Measurements from ENCODE around the gene FANCE.
"Not testable (repeated sequence)": the region's sequence is repeated elsewhere in the genome, so short reads cannot be mapped to it uniquely, and the experiment has no call there.

Gene FANCE

GRCh38 chr6:35452183-35453090 is at the start of gene FANCE:
FANCE (plus strand) TSS chr6:35452338; CDS start chr6:35452546, 208 bp downstream.
- FAIRE-seq, result no peak

GRCh38 chr6:35402856-35403191 is 49.3 kb upstream of the FANCE start:
- FAIRE-seq, result no peak

GRCh38 chr6:35403544-35404442 is 48.3 kb upstream of the FANCE start:
- no peak for FAIRE-seq

- no peak for FAIRE-seq
Observed at GRCh38 chr6:35406711-35407485, 45.2 kb upstream of the FANCE start.

- no peak for FAIRE-seq
Observed at GRCh38 chr6:35409245-35409644, 42.9 kb upstream of the FANCE start.

- no peak for FAIRE-seq
Observed at GRCh38 chr6:35410131-35410530, 42.0 kb upstream of the FANCE start.

- FAIRE-seq, result no peak
Observed at GRCh38 chr6:35411066-35411465, 41.1 kb upstream of the FANCE start.

GRCh38 chr6:35412102-35412501 is 40.0 kb upstream of the FANCE start:
- FAIRE-seq, result no peak

DNA sequence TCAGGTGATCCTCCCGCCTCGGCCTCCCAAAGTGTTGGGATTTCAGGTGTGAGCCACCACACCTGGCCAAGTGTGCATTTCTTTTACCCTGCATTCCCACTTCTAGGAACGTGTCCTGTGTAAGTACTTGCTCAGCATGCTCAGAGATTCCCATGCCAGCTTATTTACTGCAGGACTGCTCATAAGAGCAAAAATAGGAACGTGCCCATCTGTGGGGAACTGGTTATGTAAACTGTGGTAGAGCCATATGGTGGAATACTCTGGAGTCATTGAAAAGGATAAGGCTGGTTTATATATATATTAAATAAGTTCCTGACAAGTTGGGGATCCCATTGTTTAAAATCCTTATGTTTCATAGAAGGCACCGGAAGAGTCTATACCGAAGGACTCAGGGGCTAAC is 38.2 kb upstream of the FANCE start:
- FAIRE-seq, result no peak

- FAIRE-seq, result no peak
Observed at GRCh38 chr6:35415065-35415891, 36.9 kb upstream of the FANCE start.

- FAIRE-seq, result no peak
Observed at GRCh38 chr6:35417979-35418661, 34.0 kb upstream of the FANCE start.

DNA sequence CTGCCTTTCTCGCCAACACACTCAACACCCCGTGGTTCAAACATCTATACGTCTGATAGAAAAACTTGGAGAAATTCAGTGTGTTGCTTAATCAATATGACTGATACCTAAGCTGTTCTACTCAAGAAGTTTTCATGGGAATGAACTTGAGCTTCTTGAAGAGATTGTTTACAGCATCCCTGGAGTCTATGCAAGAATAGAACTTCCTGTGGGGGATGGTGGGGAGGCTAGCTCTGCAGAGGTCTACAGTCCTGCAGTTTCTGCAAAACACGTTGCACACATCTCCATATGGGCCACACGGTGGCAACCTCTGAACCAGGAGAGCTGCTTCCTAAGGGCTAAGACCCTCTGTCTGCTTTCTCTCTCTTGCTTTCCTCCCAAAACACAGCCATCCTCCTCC is 32.7 kb upstream of the FANCE start:
- no peak for FAIRE-seq

DNA sequence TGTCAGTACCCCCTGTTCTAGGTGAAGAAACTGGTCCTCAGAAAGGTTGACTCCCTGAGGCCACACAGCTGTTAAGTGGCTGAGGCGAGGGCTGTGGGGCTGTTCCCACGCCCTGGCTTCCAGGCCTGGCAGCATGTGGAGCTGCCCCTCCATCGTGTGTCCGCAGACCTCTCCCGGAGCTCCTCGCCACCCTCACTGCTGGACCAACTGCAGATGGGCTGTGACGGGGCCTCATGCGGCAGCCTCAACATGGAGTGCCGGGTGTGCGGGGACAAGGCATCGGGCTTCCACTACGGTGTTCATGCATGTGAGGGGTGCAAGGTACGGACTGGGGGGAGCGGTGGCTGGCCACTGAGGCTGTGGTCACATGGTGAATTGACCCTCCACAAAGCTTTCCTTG is 32.2 kb upstream of the FANCE start:
- no peak for FAIRE-seq

DNA sequence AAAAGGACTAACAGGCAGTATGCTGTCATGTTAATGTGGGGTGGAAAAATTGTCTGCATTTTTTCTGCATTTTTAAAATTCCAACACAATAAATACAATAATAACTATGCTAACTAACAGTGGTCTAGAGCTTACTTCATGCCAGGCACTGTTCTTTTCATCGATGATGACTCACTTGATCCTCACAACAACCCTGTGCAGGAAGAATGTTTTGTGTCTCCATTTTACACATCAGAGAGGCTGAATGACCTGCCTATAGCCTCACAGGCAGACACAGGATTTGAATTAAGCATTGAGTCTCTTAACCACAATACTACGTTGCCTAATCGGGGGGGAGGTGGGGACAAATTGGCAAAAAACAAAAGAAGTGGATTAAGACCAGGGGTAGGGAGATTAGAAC is 26.9 kb upstream of the FANCE start:
- no peak for FAIRE-seq

DNA sequence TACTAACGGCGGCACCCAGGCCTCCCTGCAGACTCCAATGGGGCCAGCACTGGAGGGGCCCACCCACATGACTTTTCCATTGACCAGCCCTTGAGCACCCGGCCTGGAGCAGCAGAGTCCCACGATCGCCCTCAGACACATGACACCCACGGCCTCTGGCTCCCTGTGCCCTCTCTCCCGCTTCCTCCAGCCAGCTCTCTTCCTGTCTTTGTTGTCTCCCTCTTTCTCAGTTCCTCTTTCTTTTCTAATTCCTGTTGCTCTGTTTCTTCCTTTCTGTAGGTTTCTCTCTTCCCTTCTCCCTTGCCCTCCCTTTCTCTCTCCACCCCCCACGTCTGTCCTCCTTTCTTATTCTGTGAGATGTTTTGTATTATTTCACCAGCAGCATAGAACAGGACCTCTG is 26.1 kb upstream of the FANCE start:
- no peak for FAIRE-seq

DNA sequence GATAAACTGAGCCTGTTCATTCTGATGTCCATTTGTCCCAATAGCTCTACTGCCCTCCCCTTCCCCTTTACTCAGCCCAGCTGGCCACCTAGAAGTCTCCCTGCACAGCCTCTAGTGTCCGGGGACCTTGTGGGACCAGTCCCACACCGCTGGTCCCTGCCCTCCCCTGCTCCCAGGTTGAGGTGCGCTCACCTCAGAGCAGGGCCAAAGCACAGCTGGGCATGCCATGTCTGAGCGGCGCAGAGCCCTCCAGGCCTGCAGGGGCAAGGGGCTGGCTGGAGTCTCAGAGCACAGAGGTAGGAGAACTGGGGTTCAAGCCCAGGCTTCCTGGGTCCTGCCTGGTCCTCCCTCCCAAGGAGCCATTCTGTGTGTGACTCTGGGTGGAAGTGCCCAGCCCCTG is 24.7 kb upstream of the FANCE start:
- FAIRE-seq, result no peak

GRCh38 chr6:35427851-35428321 is 24.3 kb upstream of the FANCE start:
- no peak for FAIRE-seq

DNA sequence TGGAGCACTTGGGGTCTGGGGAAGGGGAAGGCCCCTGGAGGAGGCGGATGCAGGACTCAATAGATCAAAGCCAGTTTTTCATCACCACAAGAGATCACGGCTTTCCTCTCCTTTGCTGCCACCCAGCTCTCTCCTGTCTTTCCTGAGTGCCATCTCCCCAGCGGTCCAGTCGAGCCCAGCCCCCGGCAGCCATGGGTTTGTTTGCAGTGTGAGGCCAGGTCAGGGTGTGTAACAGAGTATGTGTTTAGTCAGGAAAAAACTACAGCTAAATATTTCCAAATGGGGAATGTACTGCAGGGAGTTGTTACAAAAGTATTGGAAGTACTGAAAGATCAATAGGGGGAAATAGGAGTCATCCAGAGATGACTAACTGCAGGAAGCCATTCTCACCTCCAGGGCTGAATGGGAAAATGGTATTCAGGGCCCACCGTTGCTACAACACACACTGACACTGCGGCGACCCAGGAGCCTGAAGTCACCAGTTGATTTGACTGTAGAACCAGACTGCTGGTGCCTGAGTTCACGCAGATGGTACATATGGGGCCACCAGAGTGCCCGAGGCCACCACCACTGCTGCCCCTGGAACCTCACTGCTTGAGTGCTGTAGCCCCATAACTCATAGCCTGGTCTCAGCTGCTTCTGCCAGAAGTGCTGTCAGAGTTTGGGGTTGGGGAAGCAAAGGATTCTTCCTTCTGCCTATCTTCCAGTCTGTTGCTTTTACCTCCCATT is 23.6 kb upstream of the FANCE start:
- FAIRE-seq, result no peak

GRCh38 chr6:35429463-35429862 is 22.7 kb upstream of the FANCE start:
- no peak for FAIRE-seq

- FAIRE-seq, result no peak
Observed at GRCh38 chr6:35432291-35432690, 19.8 kb upstream of the FANCE start.

DNA sequence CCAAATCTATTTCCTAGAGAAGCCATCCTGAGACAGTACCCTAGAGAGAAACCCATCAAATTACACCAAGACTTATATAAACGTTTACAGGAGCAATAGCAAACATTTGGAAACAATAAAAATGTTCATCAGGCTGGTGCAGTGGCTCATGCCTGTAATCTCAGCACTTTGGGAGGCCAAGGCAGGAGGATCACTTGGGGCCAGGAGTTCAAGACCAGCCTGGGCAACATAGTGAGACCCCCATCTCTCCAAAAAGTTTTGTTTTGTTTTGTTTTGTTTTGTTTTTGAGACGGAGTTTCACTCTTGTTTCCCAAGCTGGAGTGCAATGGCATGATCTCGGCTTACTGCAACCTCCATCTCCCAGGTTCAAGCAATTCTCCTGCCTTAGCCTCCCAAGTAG is 19.4 kb upstream of the FANCE start:
- FAIRE-seq, result not testable (repeated sequence)
